GM18505 (cell line): Measurements from ENCODE around the gene ATRX.
"Not testable (repeated sequence)": the region's sequence is repeated elsewhere in the genome, so short reads cannot be mapped to it uniquely, and the experiment has no call there.

Experiments used
- ATAC-seq: cut with Tn5 transposase; IDR thresholded peaks from one replicate; pipeline ENCODE4 v1.9.1; 2021; ENCODE audit not compliant: unreplicated experiment
- POLR2A ChIP-seq: IDR thresholded peaks from 4 replicates; pipeline ENCODE4 v1.6.1; 2011; ENCODE audit warnings: borderline replicate concordance; ENCODE audit not compliant: insufficient read depth, insufficient read length; ENCODE audit errors: extremely low read depth

The ATRX gene, protein sequence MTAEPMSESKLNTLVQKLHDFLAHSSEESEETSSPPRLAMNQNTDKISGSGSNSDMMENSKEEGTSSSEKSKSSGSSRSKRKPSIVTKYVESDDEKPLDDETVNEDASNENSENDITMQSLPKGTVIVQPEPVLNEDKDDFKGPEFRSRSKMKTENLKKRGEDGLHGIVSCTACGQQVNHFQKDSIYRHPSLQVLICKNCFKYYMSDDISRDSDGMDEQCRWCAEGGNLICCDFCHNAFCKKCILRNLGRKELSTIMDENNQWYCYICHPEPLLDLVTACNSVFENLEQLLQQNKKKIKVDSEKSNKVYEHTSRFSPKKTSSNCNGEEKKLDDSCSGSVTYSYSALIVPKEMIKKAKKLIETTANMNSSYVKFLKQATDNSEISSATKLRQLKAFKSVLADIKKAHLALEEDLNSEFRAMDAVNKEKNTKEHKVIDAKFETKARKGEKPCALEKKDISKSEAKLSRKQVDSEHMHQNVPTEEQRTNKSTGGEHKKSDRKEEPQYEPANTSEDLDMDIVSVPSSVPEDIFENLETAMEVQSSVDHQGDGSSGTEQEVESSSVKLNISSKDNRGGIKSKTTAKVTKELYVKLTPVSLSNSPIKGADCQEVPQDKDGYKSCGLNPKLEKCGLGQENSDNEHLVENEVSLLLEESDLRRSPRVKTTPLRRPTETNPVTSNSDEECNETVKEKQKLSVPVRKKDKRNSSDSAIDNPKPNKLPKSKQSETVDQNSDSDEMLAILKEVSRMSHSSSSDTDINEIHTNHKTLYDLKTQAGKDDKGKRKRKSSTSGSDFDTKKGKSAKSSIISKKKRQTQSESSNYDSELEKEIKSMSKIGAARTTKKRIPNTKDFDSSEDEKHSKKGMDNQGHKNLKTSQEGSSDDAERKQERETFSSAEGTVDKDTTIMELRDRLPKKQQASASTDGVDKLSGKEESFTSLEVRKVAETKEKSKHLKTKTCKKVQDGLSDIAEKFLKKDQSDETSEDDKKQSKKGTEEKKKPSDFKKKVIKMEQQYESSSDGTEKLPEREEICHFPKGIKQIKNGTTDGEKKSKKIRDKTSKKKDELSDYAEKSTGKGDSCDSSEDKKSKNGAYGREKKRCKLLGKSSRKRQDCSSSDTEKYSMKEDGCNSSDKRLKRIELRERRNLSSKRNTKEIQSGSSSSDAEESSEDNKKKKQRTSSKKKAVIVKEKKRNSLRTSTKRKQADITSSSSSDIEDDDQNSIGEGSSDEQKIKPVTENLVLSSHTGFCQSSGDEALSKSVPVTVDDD (N-terminal part only)

GRCh38 chrX:77785486-77786364 is at the start of gene ATRX:
TSS of gene ATRX (minus strand) at chrX:77786216. CDS start at chrX:77786001, 215 bp downstream.
- peak; percentile 79 for TF ChIP-seq POLR2A
- peak; percentile 94 for ATAC-seq

DNA sequence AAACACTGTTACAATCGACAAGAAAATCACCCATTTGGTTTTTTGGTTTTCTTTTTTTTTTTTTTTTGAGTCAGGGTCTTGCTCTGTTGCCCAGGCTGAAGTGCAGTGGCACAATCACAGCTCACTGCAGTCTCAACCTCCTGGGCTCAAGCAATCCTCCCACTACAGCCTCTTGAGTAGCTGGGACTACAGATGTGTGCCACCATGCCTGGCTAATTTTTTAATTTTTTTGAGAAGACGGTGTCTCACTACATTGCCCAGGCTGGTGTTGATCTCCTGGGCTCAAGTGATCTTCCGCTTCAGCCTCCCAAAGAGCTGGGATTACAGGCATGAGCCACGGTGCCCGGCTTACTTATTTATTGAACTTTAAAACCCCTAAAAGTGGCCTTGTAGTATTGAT is 45.5 kb upstream of the ATRX start:
- not testable (repeated sequence) for ATAC-seq

DNA sequence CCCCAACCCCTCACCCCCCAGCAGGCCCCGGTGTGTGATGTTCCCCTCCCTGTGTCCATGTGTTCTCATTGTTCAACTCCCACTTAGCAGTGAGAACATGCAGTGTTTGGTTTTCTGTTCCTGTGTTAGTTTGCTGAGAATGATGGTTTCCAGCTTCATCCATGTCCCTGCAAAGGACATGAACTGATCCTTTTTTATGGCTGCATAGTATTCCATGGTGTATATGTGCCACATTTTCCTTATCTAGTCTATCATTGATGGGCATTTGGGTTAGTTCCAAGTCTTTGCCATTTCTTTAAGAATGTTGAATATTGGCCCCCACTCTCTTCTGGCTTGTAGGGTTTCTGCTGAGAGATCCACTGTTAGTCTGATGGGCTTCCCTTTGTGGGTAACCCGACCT is 36.0 kb upstream of the ATRX start:
- not testable (repeated sequence) for ATAC-seq

GRCh38 chrX:77820091-77820727 is 34.2 kb upstream of the ATRX start:
- no peak for ATAC-seq
- TF ChIP-seq POLR2A: no peak

- no peak for TF ChIP-seq POLR2A
- no peak for ATAC-seq
Measured at GRCh38 chrX:77814210-77814609, 28.2 kb upstream of the ATRX start.

DNA sequence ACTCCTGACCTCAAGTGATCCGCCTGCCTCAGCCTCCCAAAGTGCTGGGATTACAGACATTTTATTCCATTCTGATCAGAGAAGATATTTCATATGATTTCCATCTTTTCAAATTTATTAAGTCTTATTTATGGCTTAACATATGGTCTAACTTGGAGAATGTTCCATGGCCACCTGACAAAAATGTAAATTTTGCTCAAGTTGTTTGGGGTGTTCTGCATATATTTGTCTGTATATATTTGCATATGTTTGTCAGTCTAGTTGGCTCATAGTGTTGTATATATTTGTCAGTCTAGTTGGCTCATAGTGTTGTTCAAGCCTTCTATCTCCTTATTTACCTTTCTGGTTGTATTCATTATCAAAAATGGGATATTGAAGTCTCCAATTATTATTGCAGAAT is 16.2 kb upstream of the ATRX start:
- no peak for ATAC-seq
- TF ChIP-seq POLR2A: no peak

DNA sequence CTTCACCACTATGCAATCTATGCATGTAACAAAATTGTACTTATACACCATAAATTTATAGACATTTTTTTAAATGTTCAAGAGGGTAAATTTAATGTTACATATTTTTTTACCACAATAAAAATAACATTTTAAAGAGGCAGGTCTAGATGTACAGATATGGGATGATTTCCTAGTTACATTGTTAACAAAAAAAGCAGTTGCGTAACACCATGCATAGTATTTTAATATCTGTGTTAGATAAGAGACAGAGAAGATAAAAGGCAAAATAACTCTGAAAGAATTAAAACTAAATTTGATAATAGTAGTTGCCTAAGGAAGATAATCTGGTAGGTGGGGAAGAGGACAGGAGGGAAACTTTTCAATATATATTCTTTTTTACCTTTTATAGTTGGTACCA is 9.1 kb upstream of the ATRX start:
- no peak for ATAC-seq
- no peak for TF ChIP-seq POLR2A

DNA sequence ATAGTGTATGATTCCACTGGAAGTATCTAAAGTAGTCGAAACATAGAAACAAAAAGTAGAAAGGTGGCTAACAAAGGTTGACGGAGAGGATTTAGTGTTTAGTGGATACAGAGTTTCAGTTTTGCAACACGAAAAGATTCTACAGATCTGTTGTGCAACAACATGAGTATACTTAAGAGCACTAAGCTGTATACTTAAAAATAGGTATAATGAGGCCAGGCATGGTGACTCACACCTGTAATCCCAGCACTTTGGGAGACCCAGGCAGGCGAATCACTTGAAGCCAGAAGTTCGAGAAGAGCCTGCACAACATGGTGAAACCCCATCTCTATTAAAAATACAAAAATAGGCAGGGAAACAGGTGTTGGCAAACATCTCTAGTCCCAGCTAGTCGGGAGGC is 7.9 kb upstream of the ATRX start:
- TF ChIP-seq POLR2A: no peak
- no peak for ATAC-seq

DNA sequence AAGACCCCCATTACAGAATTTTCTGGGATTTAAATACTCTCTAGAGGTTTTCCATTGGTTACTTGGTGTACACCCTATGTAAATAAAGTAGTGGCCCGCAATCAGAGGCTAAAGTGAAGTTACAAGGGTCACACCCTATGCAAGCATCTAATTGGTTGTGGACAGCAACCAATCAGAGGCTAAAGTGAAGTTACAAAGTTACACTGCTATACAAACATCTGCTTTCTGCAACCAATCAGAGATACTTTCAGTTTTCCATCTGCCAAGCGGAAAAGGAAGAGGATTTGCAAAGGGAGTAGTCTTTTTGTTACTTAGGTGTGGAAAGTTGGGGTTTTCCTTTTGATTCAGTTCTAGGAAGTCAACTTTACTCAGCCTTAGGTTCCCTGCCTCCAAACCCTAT is 2.0 kb upstream of the ATRX start:
- ATAC-seq: no peak
- TF ChIP-seq POLR2A: no peak

DNA sequence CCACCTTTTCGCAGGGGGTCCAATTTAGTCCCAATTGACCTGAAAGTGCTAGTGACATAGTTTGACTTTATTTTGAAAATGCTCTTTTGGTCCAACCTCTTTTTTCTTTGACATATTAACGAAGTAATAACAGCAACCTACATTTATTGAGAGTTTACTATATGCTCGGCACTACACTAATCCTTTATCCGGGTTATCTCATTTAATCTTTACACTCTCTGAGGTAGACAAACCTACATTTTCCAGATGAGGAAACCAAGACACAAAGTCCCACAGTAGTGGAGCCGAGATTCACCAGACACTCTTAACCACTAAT is 307 bp upstream of the ATRX start:
- no peak for ATAC-seq
- no peak for TF ChIP-seq POLR2A

DNA sequence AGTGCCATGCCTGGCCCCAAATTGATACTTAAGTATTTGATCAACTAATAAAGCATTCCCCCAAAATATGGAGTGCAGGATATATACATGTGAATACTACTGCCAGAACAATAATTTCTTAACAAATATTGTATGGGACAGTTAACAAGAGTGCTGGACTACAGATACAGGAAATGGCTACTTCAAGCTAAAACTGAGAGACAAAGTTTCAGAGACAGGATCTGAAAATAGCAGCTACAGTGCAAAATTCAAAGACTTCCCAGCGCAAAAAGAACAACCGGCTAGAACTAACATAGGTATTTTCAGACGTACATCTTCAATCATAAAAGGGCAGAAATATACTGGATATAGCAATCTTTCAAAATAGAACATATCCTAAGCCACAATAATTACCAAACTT is 6.3 kb downstream of the ATRX start:
- ATAC-seq: no peak
- TF ChIP-seq POLR2A: no peak

DNA sequence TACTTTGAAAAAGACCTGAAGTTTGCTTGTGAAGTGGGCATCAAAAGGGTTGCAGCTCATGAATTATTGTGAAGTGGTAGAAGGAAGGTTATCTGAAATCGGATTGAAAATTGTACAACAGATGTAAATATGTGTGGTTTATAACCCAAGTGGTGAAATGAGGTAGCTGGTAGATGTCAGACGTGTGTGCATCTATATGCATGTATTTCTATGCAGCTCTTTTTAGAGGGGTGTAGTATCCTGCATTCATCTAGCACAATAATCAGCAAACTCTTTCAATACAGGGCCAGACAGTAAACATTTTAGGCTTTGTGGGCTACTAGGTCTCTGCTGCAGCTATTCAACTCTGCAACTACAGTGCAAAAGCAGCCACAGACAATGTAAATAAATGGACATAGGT is 9.4 kb downstream of the ATRX start:
- ATAC-seq: no peak
- TF ChIP-seq POLR2A: no peak
